Prostate gland (tissue), 2 donors: ENCODE data around the gene CUL2. TPM values are rescaled to one million over a fixed set of nuclear protein-coding genes. Genes with fewer than 3 reads are reported as not detected.
A peak's percentile ranks its signal among the peaks of the same experiment; 100 is the strongest.
"Not testable (repeated sequence)": the region's sequence is repeated elsewhere in the genome, so short reads cannot be mapped to it uniquely, and the experiment has no call there.

Experiments
- DNase-seq: peaks from one replicate; pipeline ENCODE4 v3.0.0-alpha.2; 2019; ENCODE audit warnings: low spot score
- H3K27ac ChIP-seq, 2 donors: fragments of 200-600 bp; sonication (generic); 2 replicates each; pipeline ENCODE4 v1.5.1; 2017 to 2019
- H3K27me3 ChIP-seq: fragments of 200-600 bp; sonication (generic); replicated peaks from 2 replicates; pipeline ENCODE4 v1.5.1; 2019; ENCODE audit not compliant: insufficient read depth
- H3K36me3 ChIP-seq, 2 donors: fragments of 200-600 bp; sonication (generic); 1 replicate in 1 of 2; 2 replicates in 1 of 2; pipeline versions ENCODE4 v1.5.1 to v1.8.1; 2017 to 2019
- H3K4me1 ChIP-seq: fragments of 200-600 bp; sonication (generic); replicated peaks from 2 replicates; pipeline ENCODE4 v1.5.1; 2019
- H3K4me3 ChIP-seq, 2 donors: fragments of 200-600 bp; sonication (generic); 2 replicates each; pipeline ENCODE4 v1.5.1; 2017 to 2019
- H3K9me3 ChIP-seq: fragments of 200-600 bp; sonication (generic); 2 replicates; pipeline ENCODE4 v1.5.1; 2017
- POLR2A ChIP-seq: fragments of 450-650 bp; IDR thresholded peaks from one replicate; pipeline ENCODE4 v1.6.1; 2016; ENCODE audit warnings: antibody characterized with exemption, mild to moderate bottlenecking
- POLR2AphosphoS5 ChIP-seq: sonication (generic); formaldehyde crosslinking; IDR thresholded peaks from one replicate; pipeline ENCODE4 v1.6.1; 2017; ENCODE audit warnings: antibody characterized with exemption
- WGBS: methylation state at CpG from one replicate; pipeline ENCODE4 v1.1.5; 2018; 5-methylcytosine and 5-hydroxymethylcytosine counted together
- intact Hi-C: fragments of 100-400 bp; cut with DNase I; formaldehyde crosslinking; loops from one replicate; pipeline ENCODE4 v1.14.2; 2022
- total RNA-seq, 2 donors: library from RNA; depleted of rRNA; stranded (reverse); fragments of >200 nt; gene quantifications; one replicate each; pipeline ENCODE4 v1.1.0, GENCODE V29; 2016
- TF ChIP-seq, protein P1 (sequence below), 4 experiments: fragments of 200-600 bp in 2 of 4; fragments of 450-650 bp in 2 of 4; sonication (generic) in 2 of 4; IDR thresholded peaks; 1 replicate in 3 of 4; 2 replicates in 1 of 4; pipeline ENCODE4 v1.5.1; 2016 to 2019; ENCODE audit warnings: antibody characterized with exemption in 4 of 4, mild to moderate bottlenecking in 2 of 4, moderate library complexity in 2 of 4

Gene CUL2
- total RNA-seq, 2 donors from 2014 or later: 15.5 to 15.9 TPM

GRCh38 chr10:34998940-34999339 lies 91.2 kb downstream of the CUL2 start:
- intact Hi-C loops: no loop called here
- WGBS: 92% methylated on average over 3 of the region's 3 CpGs
- no peaks in the 10 kb centered on the region for H3K4me1 ChIP-seq

DNA sequence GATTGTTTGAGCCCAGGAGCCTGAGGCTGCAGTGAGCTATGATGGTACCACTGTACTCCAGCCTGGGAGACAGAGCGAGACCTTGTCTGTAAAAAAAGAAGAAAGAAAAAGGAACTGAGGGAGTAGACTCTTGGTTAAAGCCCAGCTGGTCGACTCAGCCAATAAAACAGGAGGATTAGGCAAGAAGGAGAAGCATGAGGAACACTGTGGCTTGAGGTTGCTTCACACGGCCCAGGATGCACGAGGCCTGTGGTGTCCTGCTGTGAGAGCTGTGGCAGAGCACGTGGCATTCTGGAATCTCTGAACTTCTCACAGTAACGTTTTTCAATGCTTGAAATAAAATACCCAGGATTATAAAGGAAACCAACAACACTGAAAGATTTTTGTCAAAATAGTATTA lies 93.3 kb downstream of the CUL2 start:
- intact Hi-C loops: no loop called here
- no peaks in the 10 kb centered on the region for H3K27me3 ChIP-seq
- 81% methylated on average over 6 of the region's 6 CpGs for WGBS
- H3K27ac ChIP-seq: no peak overlapping the region
- DNase-seq: no peak
- no peak overlapping the region for H3K4me3 ChIP-seq
- no peaks in the 10 kb centered on the region for H3K36me3 ChIP-seq
- H3K4me1 ChIP-seq: no peaks in the 10 kb centered on the region
- H3K9me3 ChIP-seq: no peaks in the 10 kb centered on the region
- TF ChIP-seq POLR2AphosphoS5 (no peak), POLR2A (no peak)
- TF ChIP-seq, protein P1, sequence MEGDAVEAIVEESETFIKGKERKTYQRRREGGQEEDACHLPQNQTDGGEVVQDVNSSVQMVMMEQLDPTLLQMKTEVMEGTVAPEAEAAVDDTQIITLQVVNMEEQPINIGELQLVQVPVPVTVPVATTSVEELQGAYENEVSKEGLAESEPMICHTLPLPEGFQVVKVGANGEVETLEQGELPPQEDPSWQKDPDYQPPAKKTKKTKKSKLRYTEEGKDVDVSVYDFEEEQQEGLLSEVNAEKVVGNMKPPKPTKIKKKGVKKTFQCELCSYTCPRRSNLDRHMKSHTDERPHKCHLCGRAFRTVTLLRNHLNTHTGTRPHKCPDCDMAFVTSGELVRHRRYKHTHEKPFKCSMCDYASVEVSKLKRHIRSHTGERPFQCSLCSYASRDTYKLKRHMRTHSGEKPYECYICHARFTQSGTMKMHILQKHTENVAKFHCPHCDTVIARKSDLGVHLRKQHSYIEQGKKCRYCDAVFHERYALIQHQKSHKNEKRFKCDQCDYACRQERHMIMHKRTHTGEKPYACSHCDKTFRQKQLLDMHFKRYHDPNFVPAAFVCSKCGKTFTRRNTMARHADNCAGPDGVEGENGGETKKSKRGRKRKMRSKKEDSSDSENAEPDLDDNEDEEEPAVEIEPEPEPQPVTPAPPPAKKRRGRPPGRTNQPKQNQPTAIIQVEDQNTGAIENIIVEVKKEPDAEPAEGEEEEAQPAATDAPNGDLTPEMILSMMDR (IDR thresholded peaks at IDR 0.05): no peak

More at GRCh38 chr10:34998940-34999339, 91.2 kb downstream of the CUL2 start:
- no peaks in the 10 kb centered on the region for H3K36me3 ChIP-seq
- DNase-seq: no peak
- TF ChIP-seq, protein P1 (IDR thresholded peaks at IDR 0.05): no peak
- TF ChIP-seq POLR2A: no peak
- TF ChIP-seq POLR2AphosphoS5: no peak
- no peak overlapping the region for H3K27ac ChIP-seq
- H3K27me3 ChIP-seq: no peaks in the 10 kb centered on the region
- no peak overlapping the region for H3K4me3 ChIP-seq
- H3K9me3 ChIP-seq: no peaks in the 10 kb centered on the region

GRCh38 chr10:34995925-34996324 lies 94.2 kb downstream of the CUL2 start:
- no peak for DNase-seq
- 69% methylated on average over 2 of the region's 2 CpGs for WGBS
- no peaks in the 10 kb centered on the region for H3K9me3 ChIP-seq
- no peaks in the 10 kb centered on the region for H3K36me3 ChIP-seq
- H3K27ac ChIP-seq: no peak overlapping the region
- no peak for TF ChIP-seq POLR2A
- TF ChIP-seq, protein P1 (IDR thresholded peaks at IDR 0.05): no peak
- no peak for TF ChIP-seq POLR2AphosphoS5
- H3K4me1 ChIP-seq: no peaks in the 10 kb centered on the region
- intact Hi-C loops: no loop called here
- H3K4me3 ChIP-seq: no peak overlapping the region
- H3K27me3 ChIP-seq: no peaks in the 10 kb centered on the region

GRCh38 chr10:34994565-34995142 lies 95.5 kb downstream of the CUL2 start:
- Histone ChIP-seq H3K4me3 (no peak overlapping the region), H3K4me1 (no peaks in the 10 kb centered on the region), H3K9me3 (no peaks in the 10 kb centered on the region), H3K27ac (no peak overlapping the region), H3K36me3 (no peaks in the 10 kb centered on the region), H3K27me3 (no peaks in the 10 kb centered on the region)
- peak; percentile 47 for TF ChIP-seq POLR2AphosphoS5
- TF ChIP-seq, protein P1 (IDR thresholded peaks at IDR 0.05): peak in 3 of 4 experiments; percentile 56 to 77 (median 72)
- TF ChIP-seq POLR2A: no peak
- WGBS: 18% methylated on average over 7 of the region's 7 CpGs
- DNase-seq: peak; percentile 62
- intact Hi-C loops: no loop called here

- TF ChIP-seq POLR2AphosphoS5: no peak
- TF ChIP-seq, protein P1 (IDR thresholded peaks at IDR 0.05): no peak
- TF ChIP-seq POLR2A: no peak
- intact Hi-C loops: no loop called here
- WGBS: 100% methylated on average over 1 of the region's 1 CpG
- no peaks in the 10 kb centered on the region for H3K36me3 ChIP-seq
- no peak for DNase-seq
- no peaks in the 10 kb centered on the region for H3K4me1 ChIP-seq
- H3K27ac ChIP-seq: no peak overlapping the region
- H3K27me3 ChIP-seq: no peaks in the 10 kb centered on the region
- no peak overlapping the region for H3K4me3 ChIP-seq
- H3K9me3 ChIP-seq: no peaks in the 10 kb centered on the region
These were observed 96.4 kb downstream of the CUL2 start for GRCh38 chr10:34993782-34994181.

DNA sequence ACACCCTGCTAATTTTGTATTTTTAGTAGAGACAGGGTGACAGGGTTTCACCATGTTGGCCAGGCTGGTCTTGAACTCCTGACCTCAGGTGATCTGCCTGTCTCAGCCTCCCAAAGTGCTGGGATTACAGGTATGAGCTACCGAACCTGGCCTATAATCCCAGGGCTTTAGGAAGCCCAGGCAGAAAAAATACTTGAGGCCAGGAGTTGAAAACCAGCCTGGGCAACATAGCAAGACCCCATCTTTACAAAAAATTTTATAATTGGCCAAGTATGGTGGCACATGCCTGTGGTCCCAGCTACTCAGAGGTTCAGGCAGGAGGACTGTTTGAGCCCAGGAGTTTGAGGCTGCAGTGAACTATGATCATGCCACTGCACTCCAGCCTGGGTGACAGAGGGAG lies 99.0 kb downstream of the CUL2 start:
- DNase-seq, H3K4me1 ChIP-seq, intact Hi-C loops, H3K9me3 ChIP-seq, H3K27me3 ChIP-seq, H3K27ac ChIP-seq, H3K36me3 ChIP-seq, H3K4me3 ChIP-seq: not testable (repeated sequence)
- 100% methylated on average over 1 of the region's 1 CpG for WGBS
